ENCODE measurements around the gene OBSCN. TPM values are rescaled to one million over a fixed set of nuclear protein-coding genes. Genes with fewer than 3 reads are reported as not detected.

The OBSCN gene
- total and polyA plus RNA-seq, 2 donors (not counting 3 experiments of a cell fraction or from before 2014, with no cell fraction given) = 1.5 to 2.9 TPM

DNA sequence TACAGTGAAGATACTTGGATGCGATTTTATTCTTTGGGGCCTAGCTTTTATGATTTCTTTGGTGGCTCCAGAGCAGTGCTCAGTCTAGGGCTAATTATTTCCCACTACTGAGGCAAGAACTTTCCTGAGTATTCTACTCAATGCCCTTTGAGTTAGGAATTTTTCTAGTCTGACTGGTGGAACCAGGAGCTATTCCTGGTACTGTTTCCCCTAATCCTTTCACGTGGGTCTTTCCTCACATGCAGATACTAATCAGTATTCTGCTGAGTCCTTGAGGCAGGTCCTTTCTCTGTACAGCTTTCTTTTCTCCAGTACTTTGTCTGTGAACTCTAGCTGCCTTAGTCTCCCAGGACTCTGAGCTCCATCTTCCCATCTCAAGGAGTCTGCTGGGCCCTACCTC lies 122.0 kb downstream of the OBSCN start:
- H3K27me3 ChIP-seq (ENCODE audit: control insufficient read depth in 2 of 2, insufficient read depth in 2 of 2, low read length in 2 of 2) = no peaks in the 10 kb centered on the region
- ChIA-PET CTCF (no interaction called here), POLR2A (no interaction called here)
- no peak overlapping the region for H3K9ac ChIP-seq (replicated peaks; ENCODE audit: extremely low read depth, insufficient read depth, low read length)
- no peaks in the 10 kb centered on the region for H3K79me2 ChIP-seq (ENCODE audit: control insufficient read depth, insufficient read depth, low read length)
- FAIRE-seq (no peak), DNase-seq (ENCODE audit: low read depth, low spot score) (no peak)
- no peak overlapping the region for H3K27ac ChIP-seq (ENCODE audit: insufficient read depth, low read depth, low read length)
- no peak overlapping the region for H2AFZ ChIP-seq (ENCODE audit: low read depth, low read length)
- H3K36me3 ChIP-seq (ENCODE audit: control insufficient read depth in 2 of 2, extremely low read depth in 1 of 2, insufficient read depth in 2 of 2, low read length in 2 of 2) = no peaks in the 10 kb centered on the region
- intact Hi-C loops (cut with micrococcal nuclease) (no loop called here), dilution Hi-C loops (cut with MboI; ENCODE audit: extremely low pct_ligation_motif_present, low sequenced_read_pairs) (no loop called here)
- no peaks in the 10 kb centered on the region for H4K20me1 ChIP-seq (replicated peaks; ENCODE audit: control insufficient read depth, extremely low read depth, insufficient read depth, low read length)
- H3K4me1 ChIP-seq (ENCODE audit: control insufficient read depth, extremely low read depth, insufficient read depth, low read length) = no peaks in the 10 kb centered on the region
- no peaks in the 10 kb centered on the region for H3K9me3 ChIP-seq (replicated peaks; ENCODE audit: control insufficient read depth, insufficient read depth, low read length)
- H3K4me2 ChIP-seq (ENCODE audit: insufficient read depth, low read length) = no peak overlapping the region
- H3K9me1 ChIP-seq (replicated peaks; ENCODE audit: control insufficient read depth, extremely low read depth, insufficient read depth, low read length) = no peaks in the 10 kb centered on the region
- BruUV-seq (replicated peaks) = no TSS peak
- H3K4me3 ChIP-seq (replicated peaks in 1 of 3; ENCODE audit: insufficient read depth in 1 of 3, low read depth in 1 of 3, low read length in 3 of 3) = no peak overlapping the region
- TF ChIP-seq FOS (IDR thresholded peaks at IDR 0.05; ENCODE audit: borderline replicate concordance, insufficient read depth, low read length) (no peak), POLR2A (IDR thresholded peaks at IDR 0.05; ENCODE audit: low read depth, low read length) (no peak), POLR2AphosphoS5 (IDR thresholded peaks at IDR 0.05; ENCODE audit: insufficient read depth, low read depth, low read length) (no peak), EZH2 (IDR thresholded peaks at IDR 0.05; ENCODE audit: borderline replicate concordance, low read depth, low read length, severe bottlenecking) (no peak), JUN (IDR thresholded peaks at IDR 0.05; ENCODE audit: borderline replicate concordance, insufficient read depth, insufficient read length, low read depth) (no peak), MYC (IDR thresholded peaks at IDR 0.05; ENCODE audit: low read depth, low read length) (no peak)
- TF ChIP-seq, protein P1, sequence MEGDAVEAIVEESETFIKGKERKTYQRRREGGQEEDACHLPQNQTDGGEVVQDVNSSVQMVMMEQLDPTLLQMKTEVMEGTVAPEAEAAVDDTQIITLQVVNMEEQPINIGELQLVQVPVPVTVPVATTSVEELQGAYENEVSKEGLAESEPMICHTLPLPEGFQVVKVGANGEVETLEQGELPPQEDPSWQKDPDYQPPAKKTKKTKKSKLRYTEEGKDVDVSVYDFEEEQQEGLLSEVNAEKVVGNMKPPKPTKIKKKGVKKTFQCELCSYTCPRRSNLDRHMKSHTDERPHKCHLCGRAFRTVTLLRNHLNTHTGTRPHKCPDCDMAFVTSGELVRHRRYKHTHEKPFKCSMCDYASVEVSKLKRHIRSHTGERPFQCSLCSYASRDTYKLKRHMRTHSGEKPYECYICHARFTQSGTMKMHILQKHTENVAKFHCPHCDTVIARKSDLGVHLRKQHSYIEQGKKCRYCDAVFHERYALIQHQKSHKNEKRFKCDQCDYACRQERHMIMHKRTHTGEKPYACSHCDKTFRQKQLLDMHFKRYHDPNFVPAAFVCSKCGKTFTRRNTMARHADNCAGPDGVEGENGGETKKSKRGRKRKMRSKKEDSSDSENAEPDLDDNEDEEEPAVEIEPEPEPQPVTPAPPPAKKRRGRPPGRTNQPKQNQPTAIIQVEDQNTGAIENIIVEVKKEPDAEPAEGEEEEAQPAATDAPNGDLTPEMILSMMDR (IDR thresholded peaks at IDR 0.05; ENCODE audit: extremely low read depth in 1 of 2, insufficient read depth in 1 of 2, low read depth in 1 of 2, low read length in 2 of 2) = no peak
